ENCODE data around the gene TNXB.
"Not testable (repeated sequence)": the region's sequence is repeated elsewhere in the genome, so short reads cannot be mapped to it uniquely, and the experiment has no call there.

Gene TNXB

DNA sequence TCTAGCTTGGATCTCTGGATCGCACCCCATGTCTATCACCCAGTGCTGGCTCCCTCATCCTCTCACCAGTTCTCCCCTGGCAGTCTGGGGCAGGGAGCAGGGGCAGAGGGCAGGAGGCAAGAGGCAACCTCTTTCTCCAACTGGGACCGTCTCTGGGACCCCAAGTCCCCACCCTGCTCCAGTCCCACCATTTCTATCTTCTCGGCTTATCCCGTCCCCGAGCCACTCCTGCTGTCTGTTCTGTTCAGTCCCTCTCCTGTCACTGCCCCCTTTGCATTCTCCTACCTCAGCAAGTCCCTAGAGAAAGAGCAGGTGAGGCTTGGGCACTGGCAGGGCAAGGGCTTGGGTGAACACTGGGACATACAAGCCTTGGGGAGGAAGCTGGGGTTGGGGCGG lies 625 bp upstream of the TNXB start:
- TF ChIP-seq, protein P1, sequence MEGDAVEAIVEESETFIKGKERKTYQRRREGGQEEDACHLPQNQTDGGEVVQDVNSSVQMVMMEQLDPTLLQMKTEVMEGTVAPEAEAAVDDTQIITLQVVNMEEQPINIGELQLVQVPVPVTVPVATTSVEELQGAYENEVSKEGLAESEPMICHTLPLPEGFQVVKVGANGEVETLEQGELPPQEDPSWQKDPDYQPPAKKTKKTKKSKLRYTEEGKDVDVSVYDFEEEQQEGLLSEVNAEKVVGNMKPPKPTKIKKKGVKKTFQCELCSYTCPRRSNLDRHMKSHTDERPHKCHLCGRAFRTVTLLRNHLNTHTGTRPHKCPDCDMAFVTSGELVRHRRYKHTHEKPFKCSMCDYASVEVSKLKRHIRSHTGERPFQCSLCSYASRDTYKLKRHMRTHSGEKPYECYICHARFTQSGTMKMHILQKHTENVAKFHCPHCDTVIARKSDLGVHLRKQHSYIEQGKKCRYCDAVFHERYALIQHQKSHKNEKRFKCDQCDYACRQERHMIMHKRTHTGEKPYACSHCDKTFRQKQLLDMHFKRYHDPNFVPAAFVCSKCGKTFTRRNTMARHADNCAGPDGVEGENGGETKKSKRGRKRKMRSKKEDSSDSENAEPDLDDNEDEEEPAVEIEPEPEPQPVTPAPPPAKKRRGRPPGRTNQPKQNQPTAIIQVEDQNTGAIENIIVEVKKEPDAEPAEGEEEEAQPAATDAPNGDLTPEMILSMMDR (IDR thresholded peaks at IDR 0.05): no peak
- DNase-seq: no peak
- Mint-ChIP-seq H3K36me3 (ENCODE audit: low read depth) (peaks cover 2% of the 10 kb centered on the region), H3K27me3 (ENCODE audit: low read depth, poor library complexity) (peaks cover 58% of the 10 kb centered on the region), H3K9me3 (no peaks in the 10 kb centered on the region), H3K27ac (no peak overlapping the region), H3K4me3 (no peak overlapping the region), H3K4me1 (peaks cover 32% of the 10 kb centered on the region)

DNA sequence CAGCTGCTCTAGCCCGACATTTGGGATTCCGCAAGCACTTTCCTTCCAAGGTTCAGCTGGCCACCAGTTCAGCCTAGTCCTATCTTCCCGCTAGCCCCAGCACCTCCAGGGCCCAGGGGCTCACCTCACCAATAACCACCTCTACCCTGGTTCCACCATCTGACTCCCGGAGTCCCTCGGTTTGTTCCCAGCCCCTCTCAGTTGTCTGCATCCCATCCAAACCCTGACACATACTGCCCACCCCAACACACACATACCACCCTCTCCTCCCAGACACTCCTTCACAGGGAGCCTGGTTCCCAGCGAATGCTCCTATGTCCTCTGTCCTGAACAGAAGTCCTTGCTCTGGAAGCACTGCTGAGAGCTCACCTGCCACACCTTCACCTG lies 418 bp downstream of the TNXB start:
- Mint-ChIP-seq H3K4me1 (peaks cover 32% of the 10 kb centered on the region), H3K4me3 (peak overlapping the region; percentile 3), H3K27ac (no peak overlapping the region), H3K36me3 (ENCODE audit: low read depth) (no peaks in the 10 kb centered on the region), H3K27me3 (ENCODE audit: low read depth, poor library complexity) (peaks cover 67% of the 10 kb centered on the region), H3K9me3 (no peaks in the 10 kb centered on the region)
- DNase-seq: no peak
- TF ChIP-seq, protein P1 (IDR thresholded peaks at IDR 0.05): no peak

DNA sequence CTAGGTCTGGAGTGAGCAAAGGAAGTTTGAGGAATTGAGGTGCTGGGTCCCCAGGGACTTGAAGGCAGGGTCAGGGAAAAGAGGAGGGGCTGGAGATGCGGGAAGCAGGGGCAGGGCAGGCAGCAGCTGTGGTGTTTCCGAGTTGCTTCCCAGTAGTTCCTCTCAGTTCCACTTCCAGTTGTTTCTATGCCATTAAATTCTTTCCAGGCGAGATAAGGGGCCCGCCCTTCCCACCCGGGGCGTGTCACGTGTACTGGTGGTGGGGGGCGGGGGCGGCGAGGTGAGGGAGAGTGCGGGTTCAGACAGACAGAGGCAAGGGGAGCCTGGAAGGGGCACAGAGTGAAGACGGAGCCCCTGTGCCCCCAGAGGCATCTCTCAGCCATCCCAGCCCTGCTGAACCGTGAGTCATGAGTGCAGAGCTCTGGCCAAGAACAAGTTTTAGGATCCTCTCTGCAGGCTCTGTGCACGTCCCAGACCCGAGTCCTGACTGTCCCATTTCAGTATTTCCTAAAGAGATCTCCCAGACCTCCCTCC lies 977 bp downstream of the TNXB start:
- Mint-ChIP-seq H3K36me3 (ENCODE audit: low read depth) (no peaks in the 10 kb centered on the region), H3K27me3 (ENCODE audit: low read depth, poor library complexity) (peaks cover 69% of the 10 kb centered on the region), H3K27ac (no peak overlapping the region), H3K4me1 (peaks cover 27% of the 10 kb centered on the region), H3K9me3 (no peaks in the 10 kb centered on the region), H3K4me3 (peak overlapping the region; percentile 12)
- TF ChIP-seq, protein P1 (IDR thresholded peaks at IDR 0.05): no peak
- no peak for DNase-seq

DNA sequence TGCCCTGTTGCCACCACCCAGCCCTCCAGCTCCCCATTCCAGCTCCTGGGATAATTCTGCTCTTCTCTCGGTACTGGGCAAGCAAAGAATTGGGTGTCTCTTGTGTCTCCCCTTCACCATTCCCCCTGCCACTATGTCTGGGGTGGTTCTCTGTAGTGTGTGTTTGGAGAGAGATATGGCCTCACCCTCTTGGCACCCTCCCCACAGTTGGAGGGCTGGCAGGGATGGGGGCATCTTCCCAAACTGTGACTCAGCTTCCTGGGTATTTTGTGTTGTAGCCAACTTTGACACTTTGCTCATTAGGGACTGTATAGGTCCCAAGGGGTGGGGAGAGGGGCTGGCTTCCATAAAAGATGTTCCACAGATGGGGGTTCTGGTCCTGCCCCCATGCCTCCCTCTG lies 1.7 kb downstream of the TNXB start:
- Mint-ChIP-seq H3K4me1 (peaks cover 27% of the 10 kb centered on the region), H3K27ac (no peak overlapping the region), H3K4me3 (peak overlapping the region; percentile 12), H3K9me3 (no peaks in the 10 kb centered on the region), H3K36me3 (ENCODE audit: low read depth) (no peaks in the 10 kb centered on the region), H3K27me3 (ENCODE audit: low read depth, poor library complexity) (peaks cover 74% of the 10 kb centered on the region)
- TF ChIP-seq, protein P1 (IDR thresholded peaks at IDR 0.05): no peak
- DNase-seq: no peak

DNA sequence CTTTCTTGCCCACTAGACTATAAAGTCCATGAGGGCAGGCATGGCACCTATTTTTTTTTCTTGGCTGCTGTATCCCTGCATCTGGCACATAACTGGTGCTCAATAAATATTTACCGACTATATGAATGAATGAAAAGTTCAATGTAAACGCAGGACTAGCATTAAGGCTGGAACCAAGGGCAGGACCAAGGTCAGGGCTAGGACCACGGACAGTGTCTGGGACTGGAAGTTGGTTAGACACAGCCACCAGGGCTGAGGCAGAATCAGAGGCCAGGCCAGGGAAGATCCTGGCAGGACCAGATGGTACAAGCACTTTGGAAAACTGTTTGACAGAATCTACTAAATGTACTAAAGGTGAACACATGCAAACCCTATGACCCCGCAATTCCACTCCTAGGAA lies 3.7 kb downstream of the TNXB start:
- peaks cover 27% of the 10 kb centered on the region for H3K4me1 Mint-ChIP-seq
- no peak overlapping the region for H3K27ac Mint-ChIP-seq
- TF ChIP-seq, protein P1 (IDR thresholded peaks at IDR 0.05): no peak
- no peak overlapping the region for H3K4me3 Mint-ChIP-seq
- no peaks in the 10 kb centered on the region for H3K36me3 Mint-ChIP-seq (ENCODE audit: low read depth)
- H3K27me3 Mint-ChIP-seq (ENCODE audit: low read depth, poor library complexity): peaks cover 75% of the 10 kb centered on the region
- DNase-seq: peak; percentile 50
- H3K9me3 Mint-ChIP-seq: no peaks in the 10 kb centered on the region

DNA sequence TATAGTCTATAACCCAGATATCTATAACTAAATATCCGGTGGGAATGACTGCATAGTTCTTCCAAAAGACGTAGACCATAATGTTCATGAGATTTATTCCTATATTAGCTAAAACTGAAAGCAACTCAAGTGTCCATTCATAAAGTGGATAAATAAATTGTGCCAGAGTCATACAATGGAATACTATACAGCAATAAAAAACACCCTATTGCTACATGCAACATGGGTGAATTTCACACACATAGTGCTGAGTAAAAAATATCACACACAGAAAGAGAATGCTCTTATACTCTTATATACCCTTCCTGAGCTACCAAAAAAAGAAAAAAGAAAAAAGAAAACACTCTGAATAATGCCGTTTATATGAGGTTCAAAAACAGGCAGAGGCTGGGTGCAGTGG lies 6.9 kb downstream of the TNXB start:
- H3K4me3 Mint-ChIP-seq: no peak overlapping the region
- H3K27ac Mint-ChIP-seq: no peak overlapping the region
- peaks cover 48% of the 10 kb centered on the region for H3K27me3 Mint-ChIP-seq (ENCODE audit: low read depth, poor library complexity)
- no peak for DNase-seq
- no peaks in the 10 kb centered on the region for H3K36me3 Mint-ChIP-seq (ENCODE audit: low read depth)
- no peaks in the 10 kb centered on the region for H3K4me1 Mint-ChIP-seq
- no peaks in the 10 kb centered on the region for H3K9me3 Mint-ChIP-seq
- TF ChIP-seq, protein P1 (IDR thresholded peaks at IDR 0.05): no peak

DNA sequence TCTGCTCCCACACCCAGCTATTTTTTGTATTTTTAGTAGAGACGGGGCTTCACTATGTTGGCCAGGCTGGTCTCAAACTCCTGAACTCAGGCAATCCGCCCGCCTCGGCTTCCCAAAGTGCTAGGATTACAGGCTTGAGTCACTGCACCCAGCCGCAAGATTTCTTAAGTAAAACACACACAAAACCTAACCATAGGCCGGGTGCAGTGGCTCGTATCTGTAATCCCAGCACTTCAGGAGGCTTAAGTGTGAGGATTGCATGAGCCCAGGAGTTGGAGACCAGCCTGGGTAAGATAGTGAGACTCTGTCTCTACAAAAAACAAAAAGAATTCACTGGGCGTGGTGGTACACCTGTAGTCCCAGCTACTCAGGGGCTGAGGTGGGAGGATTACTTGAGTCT lies 8.9 kb downstream of the TNXB start:
- H3K4me3 Mint-ChIP-seq; DNase-seq; H3K36me3 Mint-ChIP-seq (ENCODE audit: low read depth); H3K9me3 Mint-ChIP-seq; H3K4me1 Mint-ChIP-seq; H3K27ac Mint-ChIP-seq: not testable (repeated sequence)
- H3K27me3 Mint-ChIP-seq (ENCODE audit: low read depth, poor library complexity): peaks cover 32% of the 10 kb centered on the region

Data from nephron progenitor cell (in vitro differentiated cells).